ENCODE results near the gene MADCAM1. TPM values are rescaled to one million over a fixed set of nuclear protein-coding genes. Genes with fewer than 3 reads are reported as not detected.

Gene MADCAM1
- total and polyA plus RNA-seq, 10 of the 15 experiments (the other 5 are each of a cell fraction or from before 2014, with no cell fraction given), result 0.06 to 0.32 (median 0.31) TPM; not detected in 5

DNA sequence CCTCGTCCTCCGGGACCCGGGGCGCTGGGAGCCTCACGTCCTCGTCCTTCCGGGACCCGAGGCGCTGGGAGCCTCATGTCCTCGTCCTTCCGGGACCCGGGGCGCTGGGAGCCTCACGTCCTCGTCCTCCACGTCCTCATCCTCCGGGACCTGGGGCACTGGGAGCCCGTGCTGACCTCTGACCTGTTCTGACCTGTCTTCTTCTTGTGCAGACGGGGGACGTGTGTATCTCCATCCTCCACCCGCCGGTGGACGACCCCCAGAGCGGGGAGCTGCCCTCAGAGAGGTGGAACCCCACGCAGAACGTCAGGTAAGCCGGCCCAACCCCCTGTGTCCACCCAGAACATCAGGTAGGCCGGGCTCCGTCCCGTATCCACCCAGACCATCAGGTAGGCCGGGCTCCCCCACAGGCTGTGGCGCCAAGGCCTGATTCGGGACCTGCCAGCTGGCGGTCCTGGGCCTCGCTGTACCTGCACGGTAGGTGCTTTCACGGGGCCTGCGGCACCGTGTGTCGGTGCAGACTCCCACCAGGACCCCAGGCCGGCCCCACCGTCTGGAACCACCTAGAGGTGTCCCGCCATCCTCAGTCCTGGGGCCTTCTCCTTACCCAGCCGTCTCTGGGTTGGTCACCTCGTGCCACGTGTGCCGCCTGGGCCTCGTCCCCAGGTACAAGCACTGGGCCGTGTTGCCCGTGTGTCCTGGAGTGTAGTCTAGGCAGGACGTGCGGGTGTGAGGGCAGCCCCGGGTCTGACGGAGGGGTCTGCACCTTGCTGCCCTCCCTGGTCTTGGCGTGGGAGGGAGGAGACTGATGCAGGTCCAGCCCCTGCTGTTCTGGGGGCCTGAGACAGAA, 40.0 kb downstream of the MADCAM1 start:
- no peak for FAIRE-seq
- H4K20me1 ChIP-seq (ENCODE audit: control insufficient read depth, insufficient read depth), result no peaks in the 10 kb centered on the region; the same call in 1 of the 2 replicates
- TF ChIP-seq, protein P1, sequence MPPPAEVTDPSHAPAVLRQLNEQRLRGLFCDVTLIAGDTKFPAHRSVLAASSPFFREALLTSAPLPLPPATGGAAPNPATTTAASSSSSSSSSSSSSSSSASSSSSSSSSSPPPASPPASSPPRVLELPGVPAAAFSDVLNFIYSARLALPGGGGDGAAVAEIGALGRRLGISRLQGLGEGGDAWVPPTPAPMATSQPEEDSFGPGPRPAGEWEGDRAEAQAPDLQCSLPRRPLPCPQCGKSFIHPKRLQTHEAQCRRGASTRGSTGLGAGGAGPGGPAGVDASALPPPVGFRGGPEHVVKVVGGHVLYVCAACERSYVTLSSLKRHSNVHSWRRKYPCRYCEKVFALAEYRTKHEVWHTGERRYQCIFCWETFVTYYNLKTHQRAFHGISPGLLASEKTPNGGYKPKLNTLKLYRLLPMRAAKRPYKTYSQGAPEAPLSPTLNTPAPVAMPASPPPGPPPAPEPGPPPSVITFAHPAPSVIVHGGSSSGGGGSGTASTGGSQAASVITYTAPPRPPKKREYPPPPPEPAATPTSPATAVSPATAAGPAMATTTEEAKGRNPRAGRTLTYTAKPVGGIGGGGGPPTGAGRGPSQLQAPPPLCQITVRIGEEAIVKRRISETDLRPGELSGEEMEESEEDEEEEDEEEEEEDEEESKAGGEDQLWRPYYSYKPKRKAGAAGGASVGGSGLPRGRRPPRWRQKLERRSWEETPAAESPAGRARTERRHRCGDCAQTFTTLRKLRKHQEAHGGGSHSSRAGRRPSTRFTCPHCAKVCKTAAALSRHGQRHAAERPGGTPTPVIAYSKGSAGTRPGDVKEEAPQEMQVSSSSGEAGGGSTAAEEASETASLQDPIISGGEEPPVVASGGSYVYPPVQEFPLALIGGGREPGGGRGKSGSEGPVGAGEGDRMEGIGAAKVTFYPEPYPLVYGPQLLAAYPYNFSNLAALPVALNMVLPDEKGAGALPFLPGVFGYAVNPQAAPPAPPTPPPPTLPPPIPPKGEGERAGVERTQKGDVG (CRISPR knock-in tag; IDR thresholded peaks at IDR 0.05), result no peak
- TF ChIP-seq MYB (IDR thresholded peaks at IDR 0.05; ENCODE audit: borderline replicate concordance, low read depth, low read length) (no peak), ZNF622 (IDR thresholded peaks at IDR 0.05) (no peak), ATF7 (IDR thresholded peaks at IDR 0.05; ENCODE audit: low read depth) (no peak), SREBF1 (IDR thresholded peaks at IDR 0.05; ENCODE audit: low read length) (no peak), ZZZ3 (IDR thresholded peaks at IDR 0.05; ENCODE audit: control insufficient read depth, insufficient read length, low read depth) (no peak), ZNF24 (IDR thresholded peaks at IDR 0.05) (no peak), HDGF (IDR thresholded peaks at IDR 0.05) (no peak), BRCA1 (IDR thresholded peaks at IDR 0.05; ENCODE audit: low read depth, low read length) (no peak), CHD1 (IDR thresholded peaks at IDR 0.05; ENCODE audit: low read depth, low read length) (no peak), ZNF207 (IDR thresholded peaks at IDR 0.05; ENCODE audit: borderline replicate concordance) (no peak)
- TF ChIP-seq, protein P2, sequence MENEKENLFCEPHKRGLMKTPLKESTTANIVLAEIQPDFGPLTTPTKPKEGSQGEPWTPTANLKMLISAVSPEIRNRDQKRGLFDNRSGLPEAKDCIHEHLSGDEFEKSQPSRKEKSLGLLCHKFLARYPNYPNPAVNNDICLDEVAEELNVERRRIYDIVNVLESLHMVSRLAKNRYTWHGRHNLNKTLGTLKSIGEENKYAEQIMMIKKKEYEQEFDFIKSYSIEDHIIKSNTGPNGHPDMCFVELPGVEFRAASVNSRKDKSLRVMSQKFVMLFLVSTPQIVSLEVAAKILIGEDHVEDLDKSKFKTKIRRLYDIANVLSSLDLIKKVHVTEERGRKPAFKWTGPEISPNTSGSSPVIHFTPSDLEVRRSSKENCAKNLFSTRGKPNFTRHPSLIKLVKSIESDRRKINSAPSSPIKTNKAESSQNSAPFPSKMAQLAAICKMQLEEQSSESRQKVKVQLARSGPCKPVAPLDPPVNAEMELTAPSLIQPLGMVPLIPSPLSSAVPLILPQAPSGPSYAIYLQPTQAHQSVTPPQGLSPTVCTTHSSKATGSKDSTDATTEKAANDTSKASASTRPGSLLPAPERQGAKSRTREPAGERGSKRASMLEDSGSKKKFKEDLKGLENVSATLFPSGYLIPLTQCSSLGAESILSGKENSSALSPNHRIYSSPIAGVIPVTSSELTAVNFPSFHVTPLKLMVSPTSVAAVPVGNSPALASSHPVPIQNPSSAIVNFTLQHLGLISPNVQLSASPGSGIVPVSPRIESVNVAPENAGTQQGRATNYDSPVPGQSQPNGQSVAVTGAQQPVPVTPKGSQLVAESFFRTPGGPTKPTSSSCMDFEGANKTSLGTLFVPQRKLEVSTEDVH (IDR thresholded peaks at IDR 0.05; ENCODE audit: low read depth, partially characterized antibody), result no peak
- TF ChIP-seq, protein P3, sequence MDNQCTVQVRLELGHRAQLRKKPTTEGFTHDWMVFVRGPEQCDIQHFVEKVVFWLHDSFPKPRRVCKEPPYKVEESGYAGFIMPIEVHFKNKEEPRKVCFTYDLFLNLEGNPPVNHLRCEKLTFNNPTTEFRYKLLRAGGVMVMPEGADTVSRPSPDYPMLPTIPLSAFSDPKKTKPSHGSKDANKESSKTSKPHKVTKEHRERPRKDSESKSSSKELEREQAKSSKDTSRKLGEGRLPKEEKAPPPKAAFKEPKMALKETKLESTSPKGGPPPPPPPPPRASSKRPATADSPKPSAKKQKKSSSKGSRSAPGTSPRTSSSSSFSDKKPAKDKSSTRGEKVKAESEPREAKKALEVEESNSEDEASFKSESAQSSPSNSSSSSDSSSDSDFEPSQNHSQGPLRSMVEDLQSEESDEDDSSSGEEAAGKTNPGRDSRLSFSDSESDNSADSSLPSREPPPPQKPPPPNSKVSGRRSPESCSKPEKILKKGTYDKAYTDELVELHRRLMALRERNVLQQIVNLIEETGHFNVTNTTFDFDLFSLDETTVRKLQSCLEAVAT (IDR thresholded peaks at IDR 0.05), result no peak
- TF ChIP-seq, protein P4, sequence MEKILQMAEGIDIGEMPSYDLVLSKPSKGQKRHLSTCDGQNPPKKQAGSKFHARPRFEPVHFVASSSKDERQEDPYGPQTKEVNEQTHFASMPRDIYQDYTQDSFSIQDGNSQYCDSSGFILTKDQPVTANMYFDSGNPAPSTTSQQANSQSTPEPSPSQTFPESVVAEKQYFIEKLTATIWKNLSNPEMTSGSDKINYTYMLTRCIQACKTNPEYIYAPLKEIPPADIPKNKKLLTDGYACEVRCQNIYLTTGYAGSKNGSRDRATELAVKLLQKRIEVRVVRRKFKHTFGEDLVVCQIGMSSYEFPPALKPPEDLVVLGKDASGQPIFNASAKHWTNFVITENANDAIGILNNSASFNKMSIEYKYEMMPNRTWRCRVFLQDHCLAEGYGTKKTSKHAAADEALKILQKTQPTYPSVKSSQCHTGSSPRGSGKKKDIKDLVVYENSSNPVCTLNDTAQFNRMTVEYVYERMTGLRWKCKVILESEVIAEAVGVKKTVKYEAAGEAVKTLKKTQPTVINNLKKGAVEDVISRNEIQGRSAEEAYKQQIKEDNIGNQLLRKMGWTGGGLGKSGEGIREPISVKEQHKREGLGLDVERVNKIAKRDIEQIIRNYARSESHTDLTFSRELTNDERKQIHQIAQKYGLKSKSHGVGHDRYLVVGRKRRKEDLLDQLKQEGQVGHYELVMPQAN (conservative IDR thresholded peaks at IDR 0.05), result no peak

More for the DNA sequence above, 40.0 kb downstream of the MADCAM1 start:
- Histone ChIP-seq H3K4me3 (no peak overlapping the region), H2AFZ (ENCODE audit: control insufficient read depth, low read depth, low read length) (no peak overlapping the region), H3K9me3 (replicated peaks; ENCODE audit: control insufficient read depth, insufficient read depth, low read length) (no peaks in the 10 kb centered on the region), H3K27ac (ENCODE audit: control insufficient read depth, insufficient read depth) (no peak overlapping the region), H3K79me2 (ENCODE audit: control insufficient read depth, insufficient read depth, low read length) (peaks cover 27% of the 10 kb centered on the region), H3K4me1 (ENCODE audit: control insufficient read depth, insufficient read depth, low read length) (peaks cover 8% of the 10 kb centered on the region), H3K4me2 (ENCODE audit: control insufficient read depth, insufficient read depth) (no peak overlapping the region), H3K27me3 (replicated peaks in 1 of 2; ENCODE audit: control insufficient read depth in 2 of 2, insufficient read depth in 2 of 2, low read length in 1 of 2) (no peaks in the 10 kb centered on the region), H3K9ac (ENCODE audit: control insufficient read depth, insufficient read depth, low read length) (no peak overlapping the region), H3K36me3 (ENCODE audit: control insufficient read depth in 2 of 2, insufficient read depth in 2 of 2, low read length in 1 of 2) (peaks cover 0 to 5% of the 10 kb centered on the region in 2 experiments; a peak in 3 of 4 replicates)
- no peak for DNase-seq (ENCODE audit: low read depth, low spot score)
- in situ Hi-C loops (cut with MboI) (no loop called here), intact Hi-C loops (cut with micrococcal nuclease; ENCODE audit: unreplicated experiment) (no loop called here)
- WGBS (ENCODE audit: insufficient coverage, insufficient replicate concordance, low lambda C conversion rate, missing lambda C conversion rate), result 94% methylated on average over 38 of the region's 55 CpGs
- no TSS peak for BruUV-seq (replicated peaks)
- ATAC-seq, result no peak
- ChIA-PET POLR2A (no interaction called here), RAD21 (ENCODE audit: unreplicated experiment) (no interaction called here), SMC1A (ENCODE audit: uncharacterized antibody, unreplicated experiment) (no interaction called here), CTCF (no interaction called here)
